GM06990 (cell line): Measurements from ENCODE around the gene FKBP5.
"Not testable (repeated sequence)": the region's sequence is repeated elsewhere in the genome, so short reads cannot be mapped to it uniquely, and the experiment has no call there.

Experiments
- DNase-seq: peaks from one replicate; pipeline ENCODE4 v3.0.0-alpha.2; 2011; ENCODE audit not compliant: insufficient read length; ENCODE audit errors: extremely low read depth
- H3K27me3 ChIP-seq: replicated peaks from 2 replicates; pipeline ENCODE4 v1.6.0; 2011; ENCODE audit warnings: low read length; ENCODE audit not compliant: control insufficient read depth, insufficient read depth
- H3K36me3 ChIP-seq: 2 replicates; pipeline ENCODE4 v1.5.1; 2011; ENCODE audit warnings: low read length; ENCODE audit not compliant: control insufficient read depth, insufficient read depth
- H3K4me3 ChIP-seq: replicated peaks from 2 replicates; pipeline ENCODE4 v1.5.1; 2011; ENCODE audit warnings: low read depth, mild to moderate bottlenecking, control low read depth, low read length
- TF ChIP-seq, protein P1 (sequence below): IDR thresholded peaks from 2 replicates; pipeline ENCODE4 v1.5.1; 2011; ENCODE audit warnings: low read length, control low read depth, mild to moderate bottlenecking, inconsistent platforms; ENCODE audit not compliant: insufficient read depth, poor library complexity, severe bottlenecking

Gene FKBP5

DNA sequence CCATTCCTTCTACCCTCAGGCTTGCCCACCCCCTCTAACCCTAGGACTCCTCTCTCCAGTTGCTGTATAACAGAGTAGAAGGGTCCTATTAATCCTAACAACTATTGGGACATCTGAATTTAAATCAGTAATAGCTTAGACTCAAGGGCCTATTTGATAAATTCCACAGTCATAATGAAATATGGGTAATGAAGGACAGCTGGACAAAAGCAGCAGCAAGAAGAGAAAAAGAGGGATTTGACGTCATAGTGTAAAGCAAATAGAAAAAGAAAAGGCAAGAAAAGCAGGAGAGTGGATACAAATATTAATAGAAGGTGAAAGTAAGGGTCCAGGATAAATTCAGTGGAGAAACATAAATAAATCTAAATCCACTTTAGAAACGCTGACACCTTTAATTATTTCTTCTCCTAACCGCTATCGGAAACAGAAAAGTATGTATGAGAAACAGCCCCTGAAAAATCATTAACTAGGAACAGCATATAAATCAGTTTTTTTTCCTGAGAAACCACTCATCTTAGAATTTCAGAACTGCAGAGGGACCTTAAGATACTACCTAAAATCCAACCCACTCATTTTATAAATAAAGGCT is 12.8 kb downstream of the FKBP5 start:
- no peak for DNase-seq
- TF ChIP-seq, protein P1, sequence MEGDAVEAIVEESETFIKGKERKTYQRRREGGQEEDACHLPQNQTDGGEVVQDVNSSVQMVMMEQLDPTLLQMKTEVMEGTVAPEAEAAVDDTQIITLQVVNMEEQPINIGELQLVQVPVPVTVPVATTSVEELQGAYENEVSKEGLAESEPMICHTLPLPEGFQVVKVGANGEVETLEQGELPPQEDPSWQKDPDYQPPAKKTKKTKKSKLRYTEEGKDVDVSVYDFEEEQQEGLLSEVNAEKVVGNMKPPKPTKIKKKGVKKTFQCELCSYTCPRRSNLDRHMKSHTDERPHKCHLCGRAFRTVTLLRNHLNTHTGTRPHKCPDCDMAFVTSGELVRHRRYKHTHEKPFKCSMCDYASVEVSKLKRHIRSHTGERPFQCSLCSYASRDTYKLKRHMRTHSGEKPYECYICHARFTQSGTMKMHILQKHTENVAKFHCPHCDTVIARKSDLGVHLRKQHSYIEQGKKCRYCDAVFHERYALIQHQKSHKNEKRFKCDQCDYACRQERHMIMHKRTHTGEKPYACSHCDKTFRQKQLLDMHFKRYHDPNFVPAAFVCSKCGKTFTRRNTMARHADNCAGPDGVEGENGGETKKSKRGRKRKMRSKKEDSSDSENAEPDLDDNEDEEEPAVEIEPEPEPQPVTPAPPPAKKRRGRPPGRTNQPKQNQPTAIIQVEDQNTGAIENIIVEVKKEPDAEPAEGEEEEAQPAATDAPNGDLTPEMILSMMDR: no peak
- Histone ChIP-seq H3K27me3 (no peaks in the 10 kb centered on the region), H3K36me3 (no peaks in the 10 kb centered on the region), H3K4me3 (no peak overlapping the region)

DNA sequence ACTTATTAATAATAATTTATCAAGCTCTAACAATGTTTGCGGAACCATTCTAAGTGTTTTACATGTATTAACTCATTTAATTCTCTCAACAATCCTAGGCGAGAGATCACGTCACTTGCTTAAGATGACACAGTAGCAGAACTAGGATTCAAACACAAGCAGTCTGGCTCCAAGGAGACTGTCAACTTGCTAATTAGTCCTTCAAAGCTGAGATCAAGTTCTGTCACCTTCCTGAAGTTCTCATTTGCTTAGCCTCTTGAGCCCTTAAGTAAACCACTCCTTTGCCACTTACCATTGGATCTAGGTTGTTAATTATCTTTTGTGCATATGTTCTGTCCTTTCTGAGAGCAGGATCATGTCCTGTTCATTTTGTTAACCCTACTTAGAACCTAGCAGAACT is 14.1 kb downstream of the FKBP5 start:
- no peak for DNase-seq
- no peaks in the 10 kb centered on the region for H3K36me3 ChIP-seq
- H3K27me3 ChIP-seq: no peaks in the 10 kb centered on the region
- TF ChIP-seq, protein P1: no peak
- no peak overlapping the region for H3K4me3 ChIP-seq

DNA sequence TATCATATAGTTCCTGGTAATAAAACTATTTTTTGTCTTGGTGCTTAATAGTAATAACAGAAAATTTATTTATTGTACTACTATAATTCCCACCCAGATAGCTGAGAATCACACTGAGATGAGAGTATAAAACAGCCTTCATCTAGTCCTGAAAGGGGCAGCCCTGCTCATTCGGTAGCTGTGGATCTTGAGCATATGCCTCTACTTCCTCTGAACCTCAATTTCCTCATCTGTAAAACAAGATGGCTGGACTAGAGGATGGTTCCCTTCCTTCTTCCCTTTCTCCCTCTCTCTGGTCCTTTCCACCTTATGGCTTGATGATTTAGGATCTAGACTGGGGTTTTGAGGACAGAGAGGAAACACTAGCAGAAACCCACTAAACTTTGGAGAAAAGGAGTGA is 15.0 kb downstream of the FKBP5 start:
- TF ChIP-seq, protein P1: no peak
- H3K4me3 ChIP-seq: no peak overlapping the region
- no peak for DNase-seq
- no peaks in the 10 kb centered on the region for H3K27me3 ChIP-seq
- no peaks in the 10 kb centered on the region for H3K36me3 ChIP-seq

DNA sequence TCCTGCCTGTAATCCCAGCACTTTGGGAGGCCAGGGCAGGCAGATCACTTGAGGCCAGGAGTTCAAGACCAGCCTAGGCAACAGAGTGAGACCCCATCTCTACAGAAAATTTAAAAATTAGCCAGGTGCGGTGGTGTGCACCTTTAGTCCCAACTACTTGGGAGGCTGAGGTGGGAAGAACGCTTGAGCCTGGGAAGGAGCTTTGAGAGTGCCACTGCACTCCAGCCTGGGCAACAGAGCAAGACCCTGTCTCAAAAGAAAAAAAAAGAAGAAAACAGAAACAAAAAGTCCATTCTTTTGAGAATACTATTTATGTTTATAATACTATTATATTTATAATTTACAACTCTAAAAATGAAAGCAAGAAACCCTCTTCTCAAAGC is 15.4 kb downstream of the FKBP5 start:
- H3K4me3 ChIP-seq, H3K27me3 ChIP-seq, DNase-seq, H3K36me3 ChIP-seq: not testable (repeated sequence)

DNA sequence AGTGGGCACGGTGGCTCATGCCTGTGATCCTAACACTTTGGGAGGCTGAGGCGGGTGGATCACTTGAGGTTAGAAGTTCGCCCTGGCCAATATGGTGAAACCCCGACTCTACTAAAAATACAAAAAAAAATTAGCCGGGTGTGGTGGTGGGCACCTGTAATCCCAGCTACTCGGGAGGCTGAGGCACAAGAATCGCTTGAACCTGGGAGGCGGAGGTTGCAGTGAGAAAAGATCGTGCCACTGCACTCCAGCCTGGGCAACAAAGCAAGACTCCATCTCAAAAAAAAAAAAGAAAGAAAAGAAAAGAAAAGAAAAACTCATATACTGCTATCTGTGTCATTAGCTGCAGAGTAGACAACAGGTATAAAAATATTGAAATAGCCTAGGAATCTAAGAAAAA is 18.3 kb downstream of the FKBP5 start:
- not testable (repeated sequence) for H3K27me3 ChIP-seq, H3K36me3 ChIP-seq, H3K4me3 ChIP-seq, DNase-seq

DNA sequence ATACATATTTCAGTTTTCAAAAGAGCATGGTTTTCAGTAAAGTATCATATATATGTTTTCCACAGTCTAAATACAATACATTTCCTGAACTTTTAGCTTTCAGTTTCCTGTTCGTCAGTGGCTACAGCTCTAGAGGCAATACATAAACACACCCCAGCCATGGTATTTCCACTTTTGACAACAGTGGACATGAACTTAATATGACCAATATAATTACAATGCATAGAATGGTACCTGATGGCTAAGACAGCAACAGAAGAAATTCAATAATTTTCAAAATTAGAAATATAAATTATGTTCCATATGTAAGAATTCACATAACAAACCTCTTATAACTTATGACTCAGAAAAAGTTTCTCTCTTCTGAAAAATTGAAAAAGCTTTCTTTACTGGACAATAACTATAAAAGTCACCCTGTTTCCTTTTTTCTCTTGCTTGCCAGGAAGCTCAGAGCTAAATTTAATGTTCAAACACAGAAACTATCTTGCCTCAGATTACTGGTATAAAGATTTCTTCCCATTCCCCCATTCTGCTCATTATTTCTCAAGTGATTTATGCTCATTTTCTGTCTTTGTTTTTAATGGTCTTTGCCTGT is 19.2 kb downstream of the FKBP5 start:
- no peak for DNase-seq
- H3K36me3 ChIP-seq: no peaks in the 10 kb centered on the region
- H3K27me3 ChIP-seq: no peaks in the 10 kb centered on the region
- TF ChIP-seq, protein P1: no peak
- H3K4me3 ChIP-seq: peak overlapping the region; percentile 25
